GM19397 (cell line): ENCODE results near the gene DISP2.
A peak's percentile ranks its signal among the peaks of the same experiment; 100 is the strongest.

Experiments
- ATAC-seq: cut with Tn5 transposase; IDR thresholded peaks from one replicate; pipeline ENCODE4 v1.9.1; 2021; ENCODE audit warnings: mild to moderate bottlenecking, moderate library complexity; ENCODE audit not compliant: unreplicated experiment

Gene DISP2

DNA sequence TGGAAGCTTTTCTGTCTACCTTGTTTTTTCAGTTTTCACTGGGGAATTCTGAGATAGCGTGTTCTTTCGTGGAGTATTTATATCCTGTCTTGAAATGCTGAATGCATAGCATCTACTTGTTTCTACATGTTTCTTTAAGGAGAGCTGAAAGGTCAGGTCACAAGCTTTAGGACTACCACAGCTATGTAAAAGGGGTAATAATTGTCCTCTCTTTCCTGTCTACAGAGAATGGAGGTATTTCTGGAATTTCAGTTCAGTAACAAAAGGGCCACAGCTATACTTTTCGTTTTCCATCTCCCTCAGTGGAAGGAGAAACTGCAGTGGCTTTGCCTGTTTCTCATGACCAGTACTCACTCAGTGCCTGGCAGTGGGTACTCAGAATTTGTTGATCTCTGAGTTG is 29.8 kb upstream of the DISP2 start:
- ATAC-seq = no peak

DNA sequence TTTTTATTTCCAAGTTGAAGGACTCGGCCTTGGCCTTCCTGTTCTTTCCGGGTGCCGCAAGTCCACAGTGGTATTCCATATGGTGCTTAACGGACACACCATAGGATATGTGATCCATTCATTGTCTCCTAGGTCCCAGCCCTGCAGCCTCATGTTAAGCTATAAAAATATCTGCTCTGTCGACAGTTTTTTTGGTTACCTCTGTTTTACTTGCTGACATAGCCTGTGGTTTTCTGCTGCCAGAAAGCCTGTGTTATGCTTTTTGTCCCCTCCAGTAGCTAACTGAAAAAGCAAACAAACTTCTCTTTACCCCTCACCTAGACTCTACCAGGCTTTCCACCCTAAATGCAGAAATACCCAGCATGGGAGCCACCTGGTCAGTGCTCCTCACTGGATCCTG is 29.3 kb upstream of the DISP2 start:
- ATAC-seq = no peak

DNA sequence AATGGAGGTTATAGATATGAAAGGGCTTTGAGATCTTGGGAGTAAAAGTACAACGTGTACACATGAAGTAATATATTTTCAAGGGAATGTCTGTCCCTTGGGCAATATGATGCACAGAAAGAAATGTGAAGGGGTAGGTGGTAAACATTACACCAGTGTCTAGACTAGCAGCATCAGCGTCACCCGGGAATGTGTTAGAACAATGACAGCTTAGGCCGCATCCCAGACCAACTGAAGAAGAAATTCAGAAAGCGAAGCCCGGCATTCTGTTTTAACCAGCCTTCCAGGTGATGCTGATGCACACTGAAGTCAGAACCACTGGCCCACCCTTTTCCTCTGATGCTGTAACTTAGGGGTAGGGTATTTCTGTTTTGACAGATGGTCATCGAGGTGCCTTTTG is 28.2 kb upstream of the DISP2 start:
- ATAC-seq = no peak

DNA sequence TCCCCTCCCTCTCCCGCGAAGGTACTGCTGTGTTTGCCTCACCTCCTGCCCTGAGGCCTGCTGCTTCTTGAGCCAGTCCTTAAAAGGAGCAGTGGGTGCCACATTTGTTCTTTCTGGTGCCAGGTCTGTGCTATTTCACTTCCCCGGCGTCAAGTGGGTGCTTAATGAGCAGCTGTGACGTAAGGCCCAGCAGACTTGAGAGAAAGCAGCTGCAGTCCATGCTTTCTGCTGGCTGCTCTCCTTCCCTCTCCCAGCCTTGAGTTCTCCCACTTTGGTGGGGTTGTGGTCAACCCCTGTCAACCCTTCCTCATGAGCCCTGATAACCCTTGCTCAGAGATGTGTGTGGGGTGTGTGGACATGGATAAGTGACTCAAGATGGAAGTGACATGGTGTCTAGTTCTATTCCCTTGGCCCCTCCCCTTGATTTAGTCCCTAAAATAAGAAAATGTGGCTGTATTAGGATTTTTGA is 27.6 kb upstream of the DISP2 start:
- no peak for ATAC-seq

DNA sequence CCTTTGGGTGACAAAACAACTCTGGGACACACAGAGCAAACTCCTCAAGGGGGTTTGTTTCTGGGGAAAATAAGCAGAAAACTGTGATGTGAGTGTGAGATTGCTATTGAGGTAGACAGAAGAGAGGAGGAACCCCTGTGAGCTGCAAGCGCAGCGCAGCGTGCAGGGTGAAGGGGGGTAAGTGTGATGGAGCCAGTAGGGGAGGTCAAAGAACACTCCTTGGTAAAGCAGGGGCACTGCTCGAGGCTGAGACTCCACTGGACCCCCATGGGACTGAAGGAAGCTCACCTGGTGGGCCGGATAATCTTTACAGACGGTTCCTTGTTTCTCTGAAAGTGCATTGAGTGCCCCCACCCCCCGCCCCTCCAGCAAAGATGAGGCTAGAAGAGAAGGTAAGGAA is 27.0 kb upstream of the DISP2 start:
- ATAC-seq = no peak

DNA sequence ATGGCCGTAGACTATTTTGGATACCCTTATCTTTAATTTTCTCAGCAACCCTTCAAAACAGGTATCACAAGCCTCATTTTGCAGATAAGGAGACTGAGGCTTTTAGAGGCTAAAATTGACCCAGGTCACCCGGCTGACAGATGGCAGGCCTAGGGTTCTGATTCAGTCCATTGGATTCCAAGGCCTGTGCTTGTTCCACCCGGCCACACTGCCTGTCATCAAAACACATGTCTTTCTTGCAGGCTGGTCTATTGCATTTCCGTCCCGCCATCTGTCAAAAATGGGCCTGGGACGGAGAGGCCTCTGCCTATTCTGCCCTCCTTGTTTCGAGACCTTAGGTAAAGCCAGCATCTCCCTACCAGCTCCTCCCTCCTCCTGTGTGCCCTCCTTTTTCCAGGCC is 26.4 kb upstream of the DISP2 start:
- no peak for ATAC-seq

DNA sequence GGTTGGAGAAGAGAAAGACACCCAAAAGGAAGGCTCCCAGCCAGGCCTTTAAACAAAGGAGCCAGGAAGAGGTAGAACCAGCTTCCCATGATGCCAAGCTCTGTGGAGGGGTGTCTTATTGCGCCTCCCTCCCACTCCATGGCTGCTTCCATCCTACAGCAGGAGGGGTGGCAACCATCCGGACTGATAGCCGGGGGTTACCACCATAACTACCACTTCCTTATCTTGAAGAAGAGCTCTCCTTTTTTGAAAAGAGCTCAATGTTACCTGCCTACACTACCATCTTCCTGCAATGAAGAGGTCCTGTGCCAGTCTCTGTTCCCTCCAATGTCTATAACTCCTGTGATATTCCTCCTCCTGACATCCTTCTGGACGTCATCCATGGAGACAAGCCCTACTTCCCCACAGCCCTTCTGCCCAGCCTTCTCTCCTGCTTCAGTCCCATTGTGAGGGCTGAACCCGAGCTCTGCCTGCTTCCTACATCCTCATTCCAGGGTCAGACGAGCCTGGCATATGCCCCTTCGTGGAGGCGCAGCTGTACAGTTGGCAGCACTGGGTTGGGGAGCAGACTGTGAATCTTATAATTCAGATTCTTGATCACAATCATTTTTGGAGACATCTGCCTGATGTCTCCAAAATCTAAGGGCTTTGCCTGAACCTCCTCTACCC is 25.8 kb upstream of the DISP2 start:
- no peak for ATAC-seq

DNA sequence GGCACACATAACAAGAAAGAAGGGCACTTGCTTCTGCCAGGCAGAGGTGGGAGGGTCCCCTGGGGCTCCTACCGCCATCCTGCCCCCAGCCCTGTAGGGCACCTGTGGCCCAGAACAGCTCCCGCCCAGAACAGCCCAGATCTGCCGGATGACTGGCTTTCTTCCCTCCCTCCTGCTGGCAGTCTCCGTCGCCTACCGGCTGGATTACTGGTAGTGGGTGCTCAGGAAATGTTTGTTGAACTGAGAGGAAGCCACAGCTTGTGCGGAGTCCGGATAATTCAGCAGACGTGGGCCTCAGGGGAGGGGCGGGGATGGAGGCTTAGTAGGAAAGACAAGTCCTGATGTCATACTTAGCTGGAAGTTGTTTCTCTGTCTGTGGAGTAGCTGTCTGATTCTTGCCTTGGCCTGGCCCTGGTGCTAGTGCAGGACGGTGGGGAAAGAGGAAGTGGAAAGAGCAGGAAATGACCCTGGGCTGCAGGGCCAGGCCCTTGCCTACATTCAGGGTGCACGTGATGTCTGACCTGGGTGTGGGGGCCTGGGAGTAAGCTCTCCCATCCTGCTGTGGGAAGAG is 24.0 kb upstream of the DISP2 start:
- no peak for ATAC-seq

DNA sequence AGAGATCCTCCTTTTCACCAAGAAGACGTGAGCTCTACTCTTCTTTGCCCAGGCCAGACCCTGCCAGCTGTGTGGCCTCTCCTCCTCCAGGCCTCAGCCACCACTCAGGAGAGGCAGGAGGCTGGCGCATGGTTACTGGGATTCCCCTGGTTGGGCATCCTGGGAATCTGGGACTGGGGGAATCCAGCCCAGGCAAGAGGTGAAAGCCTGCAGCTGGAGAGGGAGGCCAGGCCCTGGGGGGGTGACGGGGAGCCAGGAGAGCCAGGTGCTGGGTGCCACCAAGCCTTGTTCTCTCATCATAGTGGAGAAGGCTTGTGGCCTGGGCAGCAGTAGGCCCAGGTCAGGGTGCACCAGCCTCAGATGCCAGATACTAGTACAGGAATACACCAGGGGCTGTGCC is 23.5 kb upstream of the DISP2 start:
- no peak for ATAC-seq

DNA sequence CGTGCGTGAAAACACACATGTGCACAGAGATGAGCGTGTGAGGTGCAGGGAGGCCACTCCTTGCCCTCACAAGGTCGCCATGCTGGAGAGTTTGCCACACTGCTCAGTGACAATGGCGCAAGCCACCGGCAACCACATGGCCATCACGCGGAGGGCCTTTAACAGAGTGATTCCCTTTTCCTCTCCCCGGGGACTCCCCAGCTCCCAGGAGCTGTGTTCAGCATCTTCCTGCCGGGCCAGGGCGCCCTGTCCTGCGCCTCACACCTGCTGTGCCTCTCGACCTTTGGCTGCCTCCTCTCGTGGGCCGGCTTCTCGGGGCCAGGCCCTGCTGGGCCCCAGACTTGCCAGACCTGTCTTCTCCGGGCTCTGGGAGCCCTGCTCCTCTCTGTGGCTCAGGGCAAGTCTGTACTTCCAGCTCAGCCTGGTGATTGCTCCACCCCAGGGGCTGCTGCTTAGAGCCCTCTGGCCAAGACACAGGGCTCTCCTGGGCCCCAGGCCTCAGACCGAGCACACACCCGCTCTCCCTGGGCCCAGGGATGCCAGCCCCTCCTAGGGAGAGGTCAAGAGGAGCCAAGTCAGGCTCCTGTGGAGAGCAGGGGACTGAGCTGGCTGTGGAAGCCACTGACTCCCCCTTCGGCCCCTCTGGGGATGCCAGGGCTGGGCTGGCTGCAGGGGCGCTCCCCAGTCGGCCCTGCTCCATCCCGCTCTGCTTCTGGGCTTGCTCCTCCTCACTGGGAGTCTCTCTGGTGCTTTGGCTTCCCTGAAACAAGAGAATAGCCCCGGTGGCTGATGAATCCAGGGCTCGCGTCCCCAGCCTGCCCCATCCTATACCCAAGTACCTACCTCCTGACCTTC is 22.9 kb upstream of the DISP2 start:
- ATAC-seq = no peak

DNA sequence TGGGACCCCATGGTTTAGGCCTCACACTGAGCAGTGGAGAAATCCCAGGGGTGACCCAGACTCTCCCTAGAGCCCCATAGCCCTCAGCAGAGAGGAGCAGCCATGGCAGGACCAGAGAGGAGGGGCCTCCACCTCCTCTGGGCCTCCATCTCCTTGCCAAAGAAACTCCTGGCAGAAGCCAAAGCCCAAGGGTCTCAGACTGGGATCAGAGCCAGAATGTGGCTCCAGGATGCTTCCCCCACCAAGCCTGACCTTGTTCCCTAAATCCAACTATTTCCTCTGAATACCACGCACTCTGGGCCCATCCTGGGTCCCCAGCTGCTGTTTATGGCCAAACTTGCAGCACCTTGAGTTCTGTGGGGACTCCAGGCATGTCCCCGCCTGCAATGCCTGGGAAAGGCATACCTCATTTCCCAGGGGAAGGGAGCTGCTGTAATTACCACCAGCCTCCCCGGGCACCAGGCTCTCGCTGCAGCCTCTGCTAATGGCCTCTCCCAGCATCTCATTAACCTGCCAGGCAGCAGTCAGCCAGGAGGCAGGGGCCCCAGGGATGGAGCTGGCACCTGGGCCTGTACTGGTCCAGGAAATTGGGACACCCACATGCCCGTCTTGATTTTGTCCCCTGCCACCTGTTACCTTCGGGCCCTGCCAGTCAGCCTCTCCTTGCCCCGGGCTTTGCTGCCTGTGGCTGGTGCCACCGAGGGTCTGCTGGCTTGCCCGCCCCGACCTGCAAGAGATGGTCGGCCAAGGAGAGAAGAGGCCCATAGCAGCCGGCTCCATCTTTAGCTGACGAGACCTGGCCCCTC is 21.9 kb upstream of the DISP2 start:
- ATAC-seq = no peak

DNA sequence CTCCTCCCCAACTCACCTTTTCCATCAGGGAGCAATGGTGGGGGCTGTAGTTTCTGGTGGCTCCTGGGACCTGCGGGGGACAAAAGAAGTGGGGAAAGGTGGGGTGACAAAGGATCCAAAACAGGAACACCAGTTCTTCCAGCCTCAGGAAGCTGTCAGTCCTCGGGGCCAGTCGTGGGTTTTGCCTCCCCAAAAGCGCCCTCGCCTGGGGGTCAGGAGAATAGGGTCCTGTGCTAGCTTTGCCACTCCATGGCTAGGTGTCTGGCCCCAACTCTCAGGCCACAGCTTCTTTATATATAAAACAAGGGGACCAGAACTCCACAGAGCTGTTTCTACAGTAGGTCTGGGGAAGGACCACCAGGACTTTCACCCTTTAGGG is 21.3 kb upstream of the DISP2 start:
- no peak for ATAC-seq

DNA sequence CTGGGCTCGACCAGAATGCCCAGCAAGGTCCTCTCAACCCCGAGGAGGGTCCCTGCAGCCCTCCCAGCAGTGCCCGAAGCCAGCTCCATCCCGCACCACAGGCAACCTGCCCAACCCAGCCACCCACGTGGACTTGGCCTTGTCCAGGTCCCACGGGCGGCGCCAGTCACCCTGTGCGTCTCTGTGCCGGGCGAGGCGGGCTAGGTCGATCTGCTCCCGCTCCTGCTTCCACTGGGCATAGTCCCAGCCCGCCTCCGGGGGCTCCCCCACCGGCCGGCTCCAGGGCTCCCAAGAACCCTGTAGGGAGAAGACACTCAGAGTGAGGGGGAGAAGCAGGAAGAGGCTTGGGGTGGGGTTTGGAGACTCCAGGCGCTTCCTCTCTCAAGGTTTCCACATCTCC is 20.4 kb upstream of the DISP2 start:
- no peak for ATAC-seq

DNA sequence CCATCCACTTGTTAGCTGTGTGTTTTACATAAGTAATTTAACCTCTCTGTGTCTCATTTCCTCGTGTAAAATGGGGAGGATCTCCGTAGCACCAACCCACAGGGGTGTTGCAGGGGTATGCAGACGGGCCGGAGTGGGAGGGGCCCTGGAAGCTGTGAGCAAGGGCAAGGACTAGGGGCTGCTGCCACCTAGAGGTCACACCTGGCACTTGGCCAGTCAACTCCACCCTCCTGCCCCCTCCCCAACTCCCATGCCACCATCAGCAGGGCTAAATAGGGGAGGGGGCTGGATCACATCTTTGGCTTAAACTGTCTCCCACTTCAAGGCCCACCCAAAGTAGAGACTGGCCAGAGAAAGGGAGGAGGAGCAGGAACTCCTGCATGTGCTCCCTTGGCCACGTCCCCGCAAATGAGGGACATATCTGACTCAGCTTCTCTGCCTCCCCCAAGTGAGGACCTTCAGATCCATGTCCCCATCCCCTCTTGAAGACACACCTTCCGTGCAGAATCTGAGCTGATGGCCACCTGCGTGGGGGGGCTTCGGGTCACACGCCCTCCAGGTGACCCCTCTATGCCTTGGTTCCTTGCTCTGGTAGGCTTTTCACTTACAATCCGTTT is 19.9 kb upstream of the DISP2 start:
- peak; percentile 58 for ATAC-seq

DNA sequence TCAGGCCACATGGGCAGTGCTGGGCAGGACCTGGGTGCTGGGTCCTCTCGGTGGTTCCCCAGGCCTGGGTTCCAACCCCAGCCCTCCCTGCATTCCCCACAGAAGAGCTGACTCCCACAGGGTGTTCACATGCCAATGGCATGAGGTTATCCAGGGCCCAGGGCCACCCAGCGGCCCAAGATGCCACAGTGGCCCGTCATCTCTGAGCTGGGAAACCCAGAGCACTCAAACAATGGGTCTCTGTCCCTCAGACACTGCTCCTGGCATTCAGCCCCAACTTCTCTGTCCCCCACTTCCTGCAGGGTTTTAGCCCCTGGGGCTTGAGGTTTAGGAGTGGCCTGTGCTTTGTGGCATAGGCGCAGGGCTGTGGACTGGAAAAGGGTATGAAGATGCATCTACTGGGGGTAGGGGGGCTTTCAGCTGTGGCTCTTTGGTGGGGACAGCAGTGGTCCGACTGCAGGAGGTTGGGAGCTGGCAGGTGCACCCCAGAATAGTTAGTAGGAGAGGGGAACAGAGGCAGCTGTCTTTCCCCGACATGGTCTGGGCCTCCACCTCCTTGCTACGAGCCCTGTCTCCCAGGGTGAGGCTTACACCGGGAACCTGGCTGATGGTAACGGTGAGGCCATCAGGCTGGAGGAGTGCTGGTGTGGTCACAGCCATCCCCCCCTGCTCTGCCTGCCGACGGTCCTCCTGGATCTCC is 18.9 kb upstream of the DISP2 start:
- no peak for ATAC-seq

DNA sequence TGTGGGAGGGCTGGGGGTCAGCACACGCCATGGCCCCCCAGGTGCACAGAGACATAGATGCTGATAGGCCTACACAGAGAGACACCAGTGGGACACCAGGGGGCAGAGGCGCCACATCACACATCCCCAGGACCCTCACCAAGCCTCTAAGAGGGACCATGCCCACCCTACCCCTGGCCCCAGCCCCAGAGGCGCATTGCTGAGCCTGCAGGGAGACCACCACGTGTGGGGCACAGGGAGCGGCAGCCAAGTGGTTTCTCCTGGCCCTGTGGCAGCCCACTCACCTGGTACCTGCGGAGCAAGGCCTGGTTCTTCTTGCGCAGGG is 18.4 kb upstream of the DISP2 start:
- no peak for ATAC-seq

DNA sequence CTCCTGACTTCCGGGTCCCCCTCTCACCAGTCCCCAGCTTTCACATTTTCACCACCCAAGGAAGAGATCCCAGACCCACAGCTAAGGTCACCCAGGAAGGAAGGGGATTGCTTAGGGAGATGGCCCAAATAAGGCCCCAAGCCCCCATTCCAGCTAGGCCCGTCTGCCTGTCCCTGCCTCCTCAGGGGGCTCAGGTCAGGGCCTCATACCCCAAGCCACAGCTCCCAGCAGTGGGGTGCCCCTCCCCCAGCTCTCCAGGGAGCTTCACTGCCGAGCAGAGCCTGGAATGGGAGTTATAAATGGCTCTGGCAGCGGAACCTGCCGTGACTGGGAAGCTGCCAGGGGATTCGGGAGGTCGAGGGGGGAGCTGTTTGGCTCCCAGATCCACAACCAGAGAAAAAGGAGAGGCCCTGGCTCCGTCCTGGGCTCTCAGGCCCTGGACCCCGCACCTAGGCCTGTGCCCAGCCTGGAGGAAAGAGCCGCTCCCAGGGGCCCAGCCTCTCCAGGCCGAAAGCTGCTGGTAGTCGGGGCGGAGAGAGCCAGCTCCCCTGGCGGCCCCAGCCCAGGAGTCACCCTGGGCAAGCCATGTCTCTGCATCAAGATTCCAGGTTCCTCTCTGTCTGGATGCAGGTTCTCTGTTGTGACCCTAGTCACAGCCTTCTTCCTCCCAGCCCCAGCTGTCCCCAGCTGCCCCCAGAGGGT is 17.8 kb upstream of the DISP2 start:
- no peak for ATAC-seq

DNA sequence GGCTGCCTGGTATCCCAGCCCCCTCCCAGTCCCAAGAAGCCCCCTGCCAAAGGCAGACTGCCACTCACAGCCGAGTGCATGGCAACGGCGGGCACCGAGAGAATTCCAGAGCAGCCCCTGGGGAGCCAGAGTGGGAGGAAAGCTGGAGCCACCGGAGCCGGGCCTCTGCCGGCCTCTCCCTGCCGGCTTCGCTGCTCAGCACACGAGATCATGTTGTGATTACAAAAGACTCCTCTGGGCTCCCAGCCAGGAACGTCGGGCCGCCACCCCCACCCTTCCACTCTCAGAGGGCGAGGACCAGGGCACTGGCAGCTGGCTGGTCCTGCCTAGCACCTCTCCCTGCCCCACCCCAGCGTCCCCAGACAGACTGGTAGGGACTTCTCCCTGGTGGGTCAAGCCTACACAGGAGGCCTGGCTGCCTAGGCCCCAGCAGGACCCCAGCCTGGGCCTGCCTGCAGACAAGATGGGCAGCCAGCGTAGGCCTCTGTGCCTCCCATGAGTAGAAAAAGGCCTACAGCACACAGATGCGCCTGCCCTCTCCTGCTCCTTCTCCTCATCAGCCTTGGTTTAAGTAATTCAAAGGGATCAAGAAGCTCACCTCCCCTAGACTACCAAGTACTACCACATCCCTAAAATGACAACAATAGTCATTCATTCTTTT is 17.1 kb upstream of the DISP2 start, which contains the start of gene CCDC9B:
Gene CCDC9B (minus strand): TSS at position 200 of the 661 bp plus-strand sequence. CDS start 120 bp downstream, at position 80.
- ATAC-seq = no peak
